Activated B cell treated with CpG ODN at 0.5 μM for 24 hours (primary cell): ENCODE measurements around the gene RNF19B. TPM values are rescaled to one million over a fixed set of nuclear protein-coding genes. Genes with fewer than 3 reads are reported as not detected.

ENCODE experiments used
- total RNA-seq: library from RNA; stranded (reverse); gene quantifications from 2 replicates; pipeline ENCODE4 v1.2.3, GENCODE V29; 2022

The RNF19B gene
- total RNA-seq, 1 donor from 2014 or later = 23.6 TPM

Other genes starting within 250 kb of the RNF19B start
- gene YARS1, start 147.5 kb downstream of the RNF19B start, total RNA-seq = 219 and 232 TPM in 2 replicates
- gene S100PBP, start 147.2 kb downstream of the RNF19B start, total RNA-seq = 43.0 and 50.5 TPM in 2 replicates
- 0.55 and 1.4 TPM in 2 replicates for gene FNDC5, start 93.9 kb downstream of the RNF19B start, total RNA-seq
- not detected in 2 replicates for gene HPCA, start 78.3 kb downstream of the RNF19B start, total RNA-seq
- 0.44 and 0.66 TPM in 2 replicates for gene TMEM54, start 63.4 kb downstream of the RNF19B start, total RNA-seq
- 156 and 162 TPM in 2 replicates for gene AK2, start 72.1 kb upstream of the RNF19B start, total RNA-seq
- gene AZIN2, start 116.3 kb upstream of the RNF19B start, total RNA-seq = 0.82 and 0.93 TPM in 2 replicates
- gene TRIM62, start 217.2 kb upstream of the RNF19B start, total RNA-seq = 10.1 and 10.9 TPM in 2 replicates